Jurkat, Clone E6-1 (cell line): ENCODE data around the gene NDEL1. TPM values are rescaled to one million over a fixed set of nuclear protein-coding genes. Genes with fewer than 3 reads are reported as not detected.
"Not testable (repeated sequence)": the region's sequence is repeated elsewhere in the genome, so short reads cannot be mapped to it uniquely, and the experiment has no call there.

Experiments used
- DNase-seq: peaks from one replicate; pipeline ENCODE4 v3.0.0-alpha.2; 2011; ENCODE audit warnings: low read depth, low spot score
- H3K4me3 ChIP-seq: 2 replicates; pipeline ENCODE4 v1.5.1; 2011; ENCODE audit warnings: mild to moderate bottlenecking, low read length, control low read depth, moderate library complexity
- polyA plus RNA-seq: library from polyadenylated mRNA; unstranded; fragments of >200 nt; gene quantifications from one replicate; pipeline ENCODE4 v1.2.1, GENCODE V29; 2012; ENCODE audit warnings: missing spikeins; ENCODE audit not compliant: insufficient read length, insufficient read depth

NDEL1 gene, protein sequence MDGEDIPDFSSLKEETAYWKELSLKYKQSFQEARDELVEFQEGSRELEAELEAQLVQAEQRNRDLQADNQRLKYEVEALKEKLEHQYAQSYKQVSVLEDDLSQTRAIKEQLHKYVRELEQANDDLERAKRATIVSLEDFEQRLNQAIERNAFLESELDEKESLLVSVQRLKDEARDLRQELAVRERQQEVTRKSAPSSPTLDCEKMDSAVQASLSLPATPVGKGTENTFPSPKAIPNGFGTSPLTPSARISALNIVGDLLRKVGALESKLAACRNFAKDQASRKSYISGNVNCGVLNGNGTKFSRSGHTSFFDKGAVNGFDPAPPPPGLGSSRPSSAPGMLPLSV
- 40.9 TPM for polyA plus RNA-seq

DNA sequence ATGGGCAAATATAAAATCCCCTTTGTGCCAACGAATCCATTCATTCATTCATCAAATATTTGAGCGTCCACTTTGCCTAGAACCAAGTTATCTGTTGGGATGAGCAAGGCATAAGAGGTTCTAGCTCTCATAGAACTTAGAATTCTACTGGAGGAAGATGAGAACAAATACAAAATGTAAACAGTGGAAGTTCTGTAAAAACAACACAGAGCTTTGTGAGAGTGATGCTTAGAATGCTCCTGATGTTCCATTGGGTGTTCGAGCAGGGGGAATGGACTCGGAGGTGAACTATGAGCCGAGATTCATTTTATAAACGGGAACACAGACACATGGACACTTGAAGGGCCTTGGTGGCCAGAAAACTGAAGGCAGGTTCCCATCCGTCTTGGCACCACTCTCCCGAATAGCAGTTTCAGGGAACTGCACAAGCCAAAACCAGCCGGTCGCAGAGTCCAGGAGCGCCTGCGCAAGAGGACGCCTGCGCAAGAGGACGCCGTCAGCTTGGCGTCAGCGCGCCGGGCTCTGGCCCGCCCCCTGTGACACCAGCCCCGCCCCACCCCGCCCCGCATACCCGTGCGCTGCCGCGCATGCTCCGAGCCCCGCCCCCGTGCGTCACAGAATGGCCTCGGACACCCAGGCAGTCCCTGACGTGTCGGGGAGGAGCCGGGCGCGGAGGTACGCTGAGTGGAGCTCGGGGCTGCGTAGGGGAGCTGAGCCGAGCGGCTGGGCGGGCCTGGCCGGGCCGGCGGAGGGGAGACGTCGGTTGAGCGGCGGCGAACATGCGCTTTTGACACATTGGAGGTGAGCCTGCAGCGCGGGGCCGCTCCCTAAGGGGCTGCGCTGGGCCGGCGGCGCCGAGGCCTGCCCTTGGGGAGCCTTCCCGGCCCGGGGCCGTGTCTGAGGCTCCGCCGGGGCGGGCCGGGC lies at the start of gene NDEL1:
NDEL1 (plus strand) TSS at position 640 of the 924 bp plus-strand sequence. CDS start 8,388 bp downstream, outside the sequence.
- peak within 1 kb of the TSS; percentile 89 for H3K4me3 ChIP-seq
- DNase-seq, result peak; percentile 93

DNA sequence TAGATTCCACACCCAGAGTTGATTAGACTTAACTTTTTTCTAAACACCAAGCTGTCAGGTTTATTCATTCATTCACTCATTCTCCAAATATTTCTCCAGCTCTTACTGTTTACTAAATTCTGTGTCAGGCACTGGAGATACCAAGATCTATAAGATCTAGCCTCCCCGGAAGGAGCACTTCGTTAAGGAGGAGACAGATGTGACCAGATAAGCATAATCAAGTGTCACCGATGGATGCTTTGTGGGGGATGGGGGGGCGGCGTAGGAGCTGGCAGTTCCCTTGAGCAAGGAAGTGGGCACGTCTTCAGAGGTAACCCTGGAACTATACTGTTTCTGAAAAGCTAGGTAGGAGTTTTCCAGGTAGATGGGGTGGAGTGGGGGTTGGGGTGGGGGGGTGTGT lies 48.8 kb upstream of the NDEL1 start:
- peak overlapping the region; percentile 39 for H3K4me3 ChIP-seq
- peak; percentile 90 for DNase-seq

- DNase-seq, result no peak
- H3K4me3 ChIP-seq, result no peak overlapping the region
These were observed 47.6 kb upstream of the NDEL1 start for GRCh38 chr17:8387914-8388651.

- no peak for DNase-seq
- H3K4me3 ChIP-seq, result no peak overlapping the region
These were observed 44.0 kb upstream of the NDEL1 start for GRCh38 chr17:8391711-8392110.

- no peak overlapping the region for H3K4me3 ChIP-seq
- DNase-seq, result no peak
These were observed 43.4 kb upstream of the NDEL1 start for GRCh38 chr17:8392274-8392673.

DNA sequence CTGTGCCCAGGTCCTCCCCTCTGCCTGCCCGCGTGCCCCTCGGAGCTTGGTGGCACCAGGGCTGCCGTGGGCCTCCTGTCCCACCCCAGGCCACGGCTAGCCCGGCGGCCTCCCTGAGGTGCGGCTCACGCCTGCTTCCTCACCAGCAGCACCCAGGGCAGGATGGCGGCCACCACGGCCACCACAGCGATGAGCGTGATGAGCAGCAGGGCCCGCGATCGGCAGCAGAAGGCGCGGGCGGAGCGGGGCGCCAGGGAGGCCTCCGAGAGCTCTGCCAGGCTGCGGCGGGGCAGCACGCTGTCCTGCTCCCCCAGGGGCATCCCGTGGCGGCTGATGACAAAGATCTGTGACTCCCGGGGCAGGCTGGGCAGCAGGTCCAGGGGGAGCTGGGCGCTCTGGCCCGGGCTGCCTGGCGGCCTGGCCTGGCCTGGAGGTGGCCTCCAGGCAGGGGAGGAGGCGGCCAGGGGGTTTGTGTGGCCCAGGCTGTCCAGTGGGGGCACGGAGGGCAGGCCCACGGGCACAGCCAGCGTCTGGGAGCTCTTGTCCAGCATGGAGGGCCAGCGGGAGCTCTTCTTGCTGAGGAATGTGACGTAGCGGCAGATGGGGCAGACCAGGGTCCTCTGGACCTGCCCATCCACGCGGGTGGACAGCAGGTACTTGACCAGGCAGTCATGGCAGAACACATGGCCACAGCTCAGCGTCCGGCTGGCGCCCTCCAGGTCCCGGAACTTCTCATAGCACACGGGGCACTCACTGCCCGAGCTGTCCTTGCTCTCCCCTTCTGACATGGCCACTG lies 42.8 kb upstream of the NDEL1 start:
- H3K4me3 ChIP-seq, result no peak overlapping the region
- no peak for DNase-seq

GRCh38 chr17:8393470-8394231 lies 42.0 kb upstream of the NDEL1 start:
- no peak for DNase-seq
- H3K4me3 ChIP-seq, result no peak overlapping the region

DNA sequence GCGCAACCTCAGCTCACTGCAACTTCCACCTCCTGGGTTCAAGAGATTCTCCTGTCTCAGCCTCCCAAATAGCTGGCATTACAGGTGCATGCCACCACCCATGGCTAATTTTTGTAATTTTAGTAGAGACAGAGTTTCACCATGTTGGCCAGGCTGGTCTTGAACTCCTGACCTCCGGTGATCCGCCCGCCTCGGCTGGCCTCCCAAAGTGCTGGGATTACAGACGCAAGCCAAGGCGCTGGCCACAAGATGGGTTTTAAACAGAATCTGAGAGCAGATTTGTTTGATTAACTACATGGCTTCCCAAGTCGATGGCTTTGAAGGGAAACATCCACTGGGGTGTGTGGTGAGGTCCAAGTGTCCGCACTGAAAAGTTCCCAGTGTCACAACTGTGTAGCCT lies 41.2 kb upstream of the NDEL1 start:
- not testable (repeated sequence) for DNase-seq, H3K4me3 ChIP-seq

DNA sequence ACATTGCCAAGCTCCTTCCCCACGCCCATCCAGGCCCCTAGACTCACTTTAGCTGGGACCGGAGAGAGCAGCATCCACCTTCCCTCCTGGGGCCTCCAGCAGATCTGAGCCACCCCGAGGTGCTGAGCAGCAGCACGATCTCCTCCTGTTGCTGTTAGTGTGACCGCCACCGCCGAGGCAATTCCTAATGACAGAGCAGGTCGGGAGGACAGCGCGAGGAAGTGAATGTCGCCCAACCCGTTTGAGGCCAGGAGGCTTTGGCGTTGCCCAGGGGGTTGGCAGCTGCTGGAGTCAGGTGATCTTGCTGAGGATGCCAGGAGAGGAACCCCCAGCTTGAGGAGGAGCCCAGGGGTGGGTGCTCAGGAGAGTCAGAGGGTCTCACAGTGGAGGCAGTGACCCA lies 38.0 kb upstream of the NDEL1 start, which contains the start of gene RNF222:
RNF222 (minus strand) TSS at position 192 of the 400 bp plus-strand sequence. CDS start 4,366 bp downstream, outside the sequence.
- H3K4me3 ChIP-seq, result no peak within 1 kb of the TSS
- DNase-seq, result no peak

GRCh38 chr17:8398980-8399379 lies 36.7 kb upstream of the NDEL1 start:
- no peak overlapping the region for H3K4me3 ChIP-seq
- DNase-seq, result no peak

- no peak for DNase-seq
- H3K4me3 ChIP-seq, result no peak overlapping the region
These were observed 34.6 kb upstream of the NDEL1 start for GRCh38 chr17:8401107-8401506.

DNA sequence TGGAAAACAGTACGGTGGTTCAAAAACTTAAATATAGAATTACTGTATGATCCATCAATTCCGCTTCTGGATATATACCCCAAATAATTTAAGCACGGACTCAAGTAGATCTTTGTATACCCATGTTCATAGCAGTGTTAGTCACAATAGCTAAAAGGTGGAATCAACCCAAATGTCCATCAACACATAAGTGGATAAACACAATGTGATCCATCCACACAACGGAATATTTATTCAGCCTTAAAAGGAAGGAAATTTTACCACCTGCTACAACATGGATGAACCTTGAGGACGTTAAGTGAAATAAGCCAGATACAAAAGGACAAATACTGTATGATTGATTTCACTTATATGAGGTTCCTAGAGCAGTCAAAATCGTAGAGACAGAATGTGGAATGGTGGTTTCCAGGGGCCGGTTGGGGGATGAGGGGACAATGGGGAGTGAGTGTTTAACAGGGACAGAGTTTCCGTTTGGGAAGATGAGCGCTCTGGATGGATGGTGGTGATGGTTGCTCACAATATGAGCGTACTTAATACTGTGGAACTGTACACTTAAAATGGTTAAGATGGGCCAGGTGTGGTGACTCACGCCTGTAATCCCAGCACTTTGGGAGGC lies 32.7 kb upstream of the NDEL1 start:
- no peak overlapping the region for H3K4me3 ChIP-seq
- no peak for DNase-seq

GRCh38 chr17:8405499-8406016 lies 30.1 kb upstream of the NDEL1 start:
- DNase-seq, result no peak
- H3K4me3 ChIP-seq, result no peak overlapping the region

GRCh38 chr17:8406174-8406573 lies 29.5 kb upstream of the NDEL1 start:
- no peak overlapping the region for H3K4me3 ChIP-seq
- no peak for DNase-seq

DNA sequence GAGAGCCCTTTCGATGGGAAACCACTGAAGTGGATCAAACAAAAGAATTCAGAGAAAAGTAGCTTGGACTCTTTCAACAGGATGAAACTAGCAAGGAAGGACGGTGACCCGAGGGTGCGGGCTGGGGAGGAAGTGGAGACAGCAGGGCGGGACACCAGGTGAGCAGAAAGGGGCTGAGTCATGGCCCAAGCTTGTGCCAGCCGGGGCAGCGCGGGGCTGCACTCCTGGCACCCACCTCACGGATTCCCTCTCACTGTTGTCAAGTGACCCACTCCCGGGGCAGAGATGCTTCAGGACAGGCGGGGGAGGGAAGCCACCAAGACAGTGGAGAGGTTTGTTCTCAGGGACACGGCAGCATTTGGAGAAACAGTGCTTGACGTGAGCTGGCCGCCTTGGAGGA lies 27.3 kb upstream of the NDEL1 start:
- no peak for DNase-seq
- H3K4me3 ChIP-seq, result no peak overlapping the region

DNA sequence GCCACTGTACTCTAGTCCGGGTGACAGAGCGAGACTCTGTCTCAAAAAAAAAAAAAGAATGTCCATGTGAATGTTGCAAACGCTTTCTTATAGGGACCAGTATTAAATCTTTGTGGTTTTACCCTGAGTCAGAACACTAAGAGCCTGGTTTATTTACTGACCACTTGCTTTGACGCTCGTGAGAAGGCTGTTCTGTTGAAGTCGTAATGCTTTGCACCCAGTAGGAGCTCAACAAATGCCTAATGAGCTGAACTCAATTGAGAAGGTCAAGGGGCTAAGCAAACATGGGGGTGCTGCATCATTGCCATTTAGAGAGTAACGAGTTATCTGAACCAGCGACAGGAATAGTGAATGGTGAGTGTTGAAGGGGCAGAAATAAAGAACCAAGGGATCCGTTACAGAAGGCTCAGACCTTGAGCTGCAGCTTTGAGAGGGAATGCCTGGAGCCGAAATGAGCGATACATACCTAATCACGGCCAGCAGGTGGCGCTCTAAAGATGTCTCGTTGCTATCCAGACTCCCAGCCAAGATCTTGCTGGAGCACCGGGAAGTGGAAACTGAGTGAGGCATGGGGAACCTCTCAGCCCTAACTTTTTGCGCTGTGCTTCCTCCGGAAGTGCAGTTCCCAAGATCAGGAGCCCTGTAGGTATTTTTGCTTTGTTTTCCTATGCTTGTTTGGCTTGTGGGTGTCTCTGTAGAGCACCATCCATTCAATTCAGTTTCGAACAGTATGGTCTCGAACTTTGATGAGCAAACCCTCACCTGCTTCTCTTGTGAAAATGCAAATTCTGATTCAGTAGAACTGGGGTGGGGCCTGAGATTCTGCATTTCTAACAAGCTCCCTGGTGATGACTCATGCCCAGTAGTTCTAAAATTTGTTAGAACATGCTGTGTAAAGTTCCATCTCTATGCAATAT lies 25.5 kb upstream of the NDEL1 start:
- peak overlapping the region; percentile 28 for H3K4me3 ChIP-seq
- DNase-seq, result peak; percentile 56
